ENCODE data around the gene PRG2.
"Not testable (repeated sequence)": the region's sequence is repeated elsewhere in the genome, so short reads cannot be mapped to it uniquely, and the experiment has no call there.

The PRG2 gene

DNA sequence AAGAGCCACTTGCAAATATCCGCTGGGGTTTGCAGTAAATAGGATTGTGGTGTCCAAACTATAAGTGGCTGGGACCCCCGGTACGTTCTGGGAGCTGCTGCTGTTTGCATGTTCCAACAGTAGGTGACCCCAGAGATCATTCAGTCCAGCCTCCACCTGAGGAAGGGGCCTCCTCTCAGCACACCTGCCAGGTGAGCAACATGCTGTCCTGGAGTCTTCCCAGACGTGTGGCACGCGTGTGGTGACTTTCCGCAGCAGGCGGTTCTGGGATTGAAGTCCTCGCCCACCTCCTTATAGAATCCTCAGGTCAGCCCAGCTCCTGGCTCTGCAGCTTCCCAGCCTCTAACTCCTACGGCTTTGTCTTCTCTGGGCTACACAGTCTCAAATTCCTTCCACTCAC lies 45.6 kb downstream of the PRG2 start:
- no peak for DNase-seq

DNA sequence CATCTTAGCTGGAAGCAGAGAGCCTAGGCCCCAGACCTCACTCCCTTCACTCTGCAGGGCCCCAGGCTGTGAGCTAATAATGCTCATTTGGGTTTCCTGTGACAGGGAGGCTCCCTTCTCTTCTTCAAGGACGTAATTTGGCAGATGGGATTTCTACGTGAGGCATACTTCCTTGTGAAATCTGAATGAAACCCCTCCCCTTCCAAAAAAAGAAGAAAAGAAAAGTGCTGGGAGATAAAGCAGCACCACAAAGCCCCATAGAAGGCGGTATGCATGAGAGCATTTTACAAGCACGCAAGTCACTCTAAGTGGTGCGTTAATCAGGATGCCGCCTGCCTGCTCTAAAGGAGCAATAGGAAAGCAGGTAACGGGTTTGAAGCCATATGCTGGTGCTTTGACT lies 46.6 kb downstream of the PRG2 start:
- DNase-seq = no peak

DNA sequence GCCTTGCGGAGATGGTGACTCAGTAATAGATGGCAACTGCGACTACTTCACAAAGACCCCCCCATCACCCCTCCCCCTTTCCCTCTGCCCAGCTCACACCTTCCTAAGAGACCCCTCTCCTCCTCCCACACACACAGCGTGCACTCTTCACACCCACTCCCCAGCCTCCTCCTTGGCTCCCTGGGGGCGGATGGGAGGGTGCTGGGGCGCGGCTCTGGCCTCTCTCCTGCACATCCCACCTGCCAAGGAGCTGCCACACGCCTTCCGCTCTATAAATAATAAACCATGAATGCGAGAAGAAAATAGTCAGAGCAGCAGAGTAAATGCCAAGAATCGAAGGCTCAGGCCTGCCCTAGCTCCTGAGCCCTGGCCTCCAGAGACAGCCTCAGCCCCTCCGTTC lies 47.7 kb downstream of the PRG2 start:
- no peak for DNase-seq

DNA sequence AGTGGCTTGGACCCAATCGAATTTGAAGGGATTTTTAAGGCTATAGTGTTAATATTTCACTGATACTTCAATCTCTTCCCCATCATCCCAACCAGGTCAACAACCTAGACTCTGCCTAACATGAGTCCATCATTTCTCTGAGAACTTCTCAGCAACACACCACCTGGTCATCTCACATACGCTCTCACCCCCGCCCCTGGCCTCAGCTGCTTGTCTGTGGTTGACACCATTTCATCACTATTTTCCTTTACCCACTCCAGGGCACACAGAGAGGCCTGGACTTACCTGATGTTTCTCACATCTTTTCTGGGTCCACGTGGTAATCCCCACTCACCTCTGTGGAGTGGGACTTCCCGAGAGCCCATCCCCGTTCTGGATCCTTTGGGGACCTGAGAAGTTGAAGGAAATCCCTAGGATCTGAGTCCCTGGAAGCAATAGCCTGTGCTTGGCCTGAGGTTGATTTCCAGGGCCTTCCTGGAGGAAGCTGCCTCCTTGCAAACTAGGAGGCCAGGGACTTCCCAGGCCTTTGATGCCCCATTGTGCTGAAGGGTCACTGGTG lies 49.1 kb downstream of the PRG2 start:
- no peak for DNase-seq

DNA sequence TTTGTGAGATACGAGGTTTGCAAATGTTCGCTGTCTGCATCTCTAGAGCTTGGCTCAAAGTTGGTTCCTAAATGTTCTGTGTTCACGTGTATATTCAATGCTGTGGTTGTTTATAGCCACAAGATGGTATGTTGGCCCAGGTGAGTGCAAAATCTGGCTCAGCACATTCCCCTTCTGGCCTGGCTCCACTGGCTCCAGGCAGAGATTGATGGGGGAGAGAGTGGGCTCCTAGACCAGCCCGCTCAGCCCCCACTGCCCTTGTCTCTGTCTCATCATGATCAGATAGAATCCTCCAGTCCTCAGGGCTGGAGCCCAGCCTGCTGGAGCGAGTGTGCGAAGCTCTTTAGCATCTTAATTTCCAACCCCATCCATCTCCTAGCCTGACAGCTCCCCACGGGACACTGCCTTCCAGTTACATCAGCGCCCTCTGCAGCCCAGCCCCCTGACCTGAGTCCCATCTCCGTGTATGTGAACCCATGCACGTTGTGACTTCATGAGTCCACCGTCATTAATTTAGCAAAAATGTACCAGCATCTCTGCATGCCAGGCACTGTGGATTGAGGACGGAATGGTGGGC lies 50.3 kb downstream of the PRG2 start:
- no peak for DNase-seq

DNA sequence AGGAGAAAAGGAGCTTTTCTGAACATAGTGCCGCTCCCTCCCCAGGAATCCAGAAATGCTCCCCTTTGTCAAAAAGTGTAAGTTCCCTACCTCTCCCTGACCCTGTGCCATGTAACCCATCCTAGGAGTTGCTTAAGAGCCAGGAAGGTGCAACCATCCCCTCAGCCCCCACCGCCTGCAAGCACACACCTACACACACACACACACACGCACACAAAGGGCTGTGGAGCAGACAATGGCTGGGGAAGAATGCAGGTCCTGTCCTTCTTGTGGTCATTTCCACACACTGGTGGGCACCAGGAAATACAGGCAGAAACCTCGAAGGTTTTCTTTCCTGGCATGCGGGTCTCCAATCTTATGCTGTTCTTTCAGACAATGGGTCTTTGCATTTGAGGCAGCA lies 51.1 kb downstream of the PRG2 start:
- DNase-seq = no peak

DNA sequence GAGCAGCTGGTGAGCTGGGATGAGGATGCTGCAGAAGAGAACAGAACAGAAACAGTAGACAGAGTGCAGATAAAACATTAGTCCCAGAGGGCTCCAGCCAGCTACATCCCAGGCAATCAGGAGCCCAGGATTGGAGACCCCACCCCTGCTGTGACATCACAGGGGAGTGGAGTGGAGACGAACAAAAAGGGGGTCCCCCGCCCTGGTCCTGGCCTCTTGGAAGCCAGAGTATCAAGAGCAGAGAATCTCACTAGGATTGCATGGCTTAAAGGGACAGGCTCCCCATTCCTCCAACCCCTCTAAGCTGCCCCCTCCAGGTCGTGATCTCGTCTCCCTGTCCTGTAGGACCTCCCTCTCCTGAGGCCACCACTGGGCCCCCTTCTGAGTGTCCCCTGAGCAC lies 52.3 kb downstream of the PRG2 start, which contains the start of gene P2RX3:
TSS of gene P2RX3 (plus strand) at position 211 of the 400 bp plus-strand sequence. CDS start 199 bp downstream, outside the sequence.
- DNase-seq = no peak

DNA sequence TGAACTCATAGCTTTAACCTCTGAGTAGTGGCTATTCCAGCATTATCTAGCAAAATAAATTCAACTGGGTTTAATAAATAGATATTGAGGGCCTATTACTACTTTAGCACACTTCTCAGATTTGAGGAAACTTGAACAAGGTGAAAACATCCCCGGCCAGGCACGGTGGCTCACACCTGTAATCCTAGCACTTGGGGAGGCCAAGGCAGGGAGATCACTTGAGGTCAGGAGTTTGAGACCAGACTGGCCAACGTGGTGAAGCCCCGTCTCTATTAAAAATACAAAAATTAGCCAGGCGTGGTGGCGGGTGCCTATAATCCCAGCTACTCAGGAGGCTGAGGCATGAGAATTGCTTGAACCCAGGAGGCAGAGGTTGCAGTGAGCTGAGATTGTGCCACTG lies 53.6 kb downstream of the PRG2 start:
- DNase-seq = not testable (repeated sequence)

Measured in left hindlimb (tissue), 1 donor.